GM19351 (cell line): ENCODE results near the gene CENPN.

Source experiments
- ATAC-seq: cut with Tn5 transposase; IDR thresholded peaks from one replicate; pipeline ENCODE4 v1.9.1; 2021; ENCODE audit warnings: mild to moderate bottlenecking, moderate library complexity; ENCODE audit not compliant: unreplicated experiment

Gene CENPN

DNA sequence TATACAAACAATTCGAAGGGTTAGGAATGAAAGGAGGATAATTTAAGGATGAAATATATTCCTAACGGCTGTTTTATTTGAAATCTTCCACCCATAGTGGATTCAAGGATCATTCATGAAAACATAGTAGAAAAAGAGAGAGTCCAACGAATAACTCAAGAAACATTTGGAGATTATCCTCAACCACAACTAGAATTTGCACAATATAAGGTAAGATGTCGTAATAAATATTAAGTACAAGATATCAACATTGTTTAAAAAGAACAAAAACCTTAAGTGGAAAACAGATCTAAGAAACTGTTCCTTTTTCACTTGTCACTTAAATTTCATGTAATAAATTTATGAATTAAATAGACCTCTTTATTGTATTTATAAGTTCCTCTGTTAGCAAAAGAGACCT lies 19.4 kb downstream of the CENPN start:
- ATAC-seq = no peak

- ATAC-seq = no peak
These were observed 23.1 kb downstream of the CENPN start for GRCh38 chr16:81029930-81030604.

- peak; percentile 87 for ATAC-seq
These were observed 28.5 kb downstream of the CENPN start, which contains the start of gene ATMIN for GRCh38 chr16:81035398-81035974. Gene ATMIN (plus strand): TSS chr16:81035842. CDS start chr16:81035871, 29 bp downstream.

- peak; percentile 54 for ATAC-seq
These were observed 29.1 kb downstream of the CENPN start for GRCh38 chr16:81035975-81036750.

- no peak for ATAC-seq
These were observed 29.8 kb downstream of the CENPN start for GRCh38 chr16:81036751-81037350.

- ATAC-seq = no peak
These were observed 33.1 kb downstream of the CENPN start for GRCh38 chr16:81040131-81040530.

GRCh38 chr16:81040842-81041241 lies 33.8 kb downstream of the CENPN start:
- ATAC-seq = no peak

GRCh38 chr16:81041696-81042095 lies 34.7 kb downstream of the CENPN start:
- no peak for ATAC-seq

DNA sequence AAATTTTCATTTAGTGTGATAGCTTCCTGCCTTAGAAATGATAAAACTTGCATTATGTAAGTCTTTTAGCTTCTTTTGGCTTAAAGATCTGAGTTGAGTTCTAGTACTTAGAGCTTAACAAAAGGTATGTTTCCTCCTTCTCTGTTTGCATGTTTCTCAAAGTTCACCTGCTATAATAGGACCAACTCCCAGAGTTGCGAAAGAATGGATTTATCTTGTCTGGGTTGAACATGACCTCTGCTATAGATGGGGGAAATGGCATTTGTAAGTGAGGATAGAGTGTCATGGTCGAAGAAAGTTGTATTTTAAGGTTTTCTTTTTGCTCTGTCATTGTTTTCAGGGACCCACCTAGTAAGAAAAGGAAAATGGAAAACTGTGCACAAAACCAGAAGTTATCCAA lies 35.8 kb downstream of the CENPN start:
- ATAC-seq = no peak

GRCh38 chr16:81053761-81054160 lies 46.7 kb downstream of the CENPN start:
- no peak for ATAC-seq

GRCh38 chr16:81060576-81061306 lies 53.7 kb downstream of the CENPN start:
- no peak for ATAC-seq

DNA sequence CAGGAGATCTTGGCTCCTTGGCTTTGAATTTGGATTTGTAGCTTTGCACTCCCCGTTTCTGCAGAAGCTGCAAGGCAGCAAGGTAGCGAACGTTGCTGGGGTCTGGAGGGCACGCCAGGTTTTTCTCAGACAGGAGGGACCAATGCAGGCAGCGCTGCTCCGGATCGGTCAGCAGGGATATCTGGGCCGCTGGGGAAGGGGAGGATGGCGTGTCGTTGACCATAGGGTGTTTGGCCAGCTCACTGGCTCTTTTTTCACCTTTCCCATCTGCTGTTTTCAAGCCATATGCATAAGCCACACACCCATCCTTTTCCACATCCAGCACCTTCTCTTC lies 54.3 kb downstream of the CENPN start:
- no peak for ATAC-seq

GRCh38 chr16:81061871-81062608 lies 55.0 kb downstream of the CENPN start:
- ATAC-seq = no peak

DNA sequence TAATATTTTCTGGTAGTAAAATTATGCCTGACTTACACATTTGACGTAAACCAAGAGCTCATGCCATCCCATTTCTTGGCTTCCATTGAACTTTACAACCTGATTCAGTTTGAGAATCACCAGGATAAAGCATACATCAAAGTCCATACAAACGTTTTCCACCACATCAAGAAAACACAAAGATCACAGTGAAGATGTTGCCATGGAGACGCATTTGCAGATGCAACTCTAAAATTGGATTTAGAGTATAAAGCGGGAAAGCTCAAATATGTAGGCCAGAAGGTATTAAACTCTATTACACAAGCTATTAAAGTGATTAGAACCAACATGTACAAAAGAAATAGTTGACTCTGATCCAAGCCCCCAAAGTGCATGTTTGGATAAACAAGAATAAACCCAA lies 59.7 kb downstream of the CENPN start:
- ATAC-seq = no peak

- ATAC-seq = no peak
These were observed 60.2 kb downstream of the CENPN start for GRCh38 chr16:81067166-81067565.

- ATAC-seq = no peak
These were observed 62.0 kb downstream of the CENPN start for GRCh38 chr16:81069063-81069462.

- ATAC-seq = no peak
These were observed 64.0 kb downstream of the CENPN start for GRCh38 chr16:81070979-81071378.

DNA sequence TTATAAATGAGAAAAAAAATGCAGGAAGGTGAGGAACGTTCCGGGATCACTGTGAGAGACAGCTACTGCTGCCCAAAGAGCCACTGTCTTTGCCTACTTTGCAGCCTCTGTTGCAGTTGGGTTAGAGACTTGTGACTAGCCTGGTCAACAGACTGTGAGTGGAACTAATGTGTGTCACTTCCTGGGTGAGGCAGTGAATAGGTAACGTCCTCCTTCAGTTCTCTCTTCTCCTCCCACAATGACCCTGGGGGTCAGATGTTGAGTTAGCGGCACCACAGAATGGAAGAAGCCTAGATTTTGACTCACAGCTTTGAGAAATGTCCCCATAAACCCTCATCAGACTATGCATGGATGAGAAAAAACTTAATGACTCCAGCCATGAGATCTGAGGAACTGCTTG lies 64.8 kb downstream of the CENPN start:
- ATAC-seq = no peak

DNA sequence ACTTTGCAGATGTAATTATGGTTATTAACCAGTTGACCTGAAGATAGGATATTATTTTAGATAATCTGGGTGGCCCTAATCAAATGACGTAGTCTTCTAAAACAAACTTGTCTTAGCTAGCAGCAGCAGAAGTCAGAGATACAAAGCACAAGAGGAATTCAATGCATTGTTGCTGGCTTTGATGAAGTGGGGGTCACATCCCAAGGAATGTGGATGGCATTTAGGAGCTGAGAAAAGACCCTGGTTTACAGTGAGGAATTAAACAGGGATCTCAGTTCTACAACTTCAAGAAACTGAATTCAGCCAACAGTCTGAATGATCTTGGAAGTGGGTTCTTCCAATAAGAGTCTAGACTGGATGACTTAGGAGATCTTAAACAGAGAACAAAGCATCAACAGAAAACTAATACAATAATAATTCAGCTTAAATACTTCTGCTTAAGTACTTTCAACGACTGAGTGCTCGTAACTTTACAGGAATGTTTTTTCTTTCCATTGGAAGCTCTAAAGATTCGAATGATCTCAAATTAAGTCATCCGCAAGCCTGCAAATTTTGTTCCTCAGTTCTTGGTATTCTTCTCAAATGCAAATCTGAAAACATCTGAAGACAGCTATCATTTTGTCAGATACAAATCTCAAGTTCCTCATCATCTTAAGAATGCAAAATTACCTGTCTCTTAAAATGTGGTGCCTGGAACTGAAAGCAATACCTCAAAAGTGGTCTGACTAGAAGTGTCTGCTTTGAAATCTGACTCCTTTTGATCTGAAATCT lies 66.7 kb downstream of the CENPN start:
- no peak for ATAC-seq
